ENCODE results near the gene SHISA8. TPM values are rescaled to one million over a fixed set of nuclear protein-coding genes. Genes with fewer than 3 reads are reported as not detected.

SHISA8 gene
- total and polyA plus RNA-seq, 4 donors = not detected

- H3K36me3 ChIP-seq (ENCODE audit: control insufficient read depth in 4 of 4, insufficient read depth in 3 of 4, low read depth in 1 of 4, low read length in 3 of 4) = no peaks in the 10 kb centered on the region
- peaks cover 4 to 12% (median 8%) of the 10 kb centered on the region in 4 donors for H3K27me3 ChIP-seq (ENCODE audit: control insufficient read depth in 4 of 4, insufficient read depth in 4 of 4, low read length in 3 of 4)
- no peak overlapping the region for H3K9ac ChIP-seq (ENCODE audit: low read depth in 1 of 2, low read length in 2 of 2)
- WGBS = 62% methylated on average over 11 of the region's 11 CpGs
- H3K27ac ChIP-seq (ENCODE audit: low read depth in 1 of 2, low read length in 2 of 2) = no peak overlapping the region
- H3K9me3 ChIP-seq (ENCODE audit: control insufficient read depth in 4 of 4, low read length in 3 of 4) = no peaks in the 10 kb centered on the region
- no peak for TF ChIP-seq HNF4G (IDR thresholded peaks at IDR 0.05)
- no peak for TF ChIP-seq NR2F2 (IDR thresholded peaks at IDR 0.05)
- TF ChIP-seq RAD21 (IDR thresholded peaks at IDR 0.05) = no peak
- no peak for TF ChIP-seq TAF1 (conservative IDR thresholded peaks at IDR 0.05)
- no peak for TF ChIP-seq HNF4A (conservative IDR thresholded peaks at IDR 0.05)
- no peak for TF ChIP-seq FOXA2 (IDR thresholded peaks at IDR 0.05)
- TF ChIP-seq CTCF (IDR thresholded peaks at IDR 0.05; ENCODE audit: low read depth, low read length, missing input control) = no peak
- no peak for TF ChIP-seq REST (IDR thresholded peaks at IDR 0.05)
- no peak for TF ChIP-seq GABPA (IDR thresholded peaks at IDR 0.05 in 1 of 2, conservative IDR thresholded peaks at IDR 0.05 in 1 of 2)
- TF ChIP-seq FOXA1 (IDR thresholded peaks at IDR 0.05) = no peak
- TF ChIP-seq JUND (IDR thresholded peaks at IDR 0.05) = no peak
- no peak for TF ChIP-seq EGR1 (IDR thresholded peaks at IDR 0.05; ENCODE audit: low read depth in 2 of 2)
- no peak for TF ChIP-seq YY1 (IDR thresholded peaks at IDR 0.05)
- TF ChIP-seq SP1 (IDR thresholded peaks at IDR 0.05) = no peak
- TF ChIP-seq RXRA (IDR thresholded peaks at IDR 0.05) = no peak
- TF ChIP-seq, protein P1, sequence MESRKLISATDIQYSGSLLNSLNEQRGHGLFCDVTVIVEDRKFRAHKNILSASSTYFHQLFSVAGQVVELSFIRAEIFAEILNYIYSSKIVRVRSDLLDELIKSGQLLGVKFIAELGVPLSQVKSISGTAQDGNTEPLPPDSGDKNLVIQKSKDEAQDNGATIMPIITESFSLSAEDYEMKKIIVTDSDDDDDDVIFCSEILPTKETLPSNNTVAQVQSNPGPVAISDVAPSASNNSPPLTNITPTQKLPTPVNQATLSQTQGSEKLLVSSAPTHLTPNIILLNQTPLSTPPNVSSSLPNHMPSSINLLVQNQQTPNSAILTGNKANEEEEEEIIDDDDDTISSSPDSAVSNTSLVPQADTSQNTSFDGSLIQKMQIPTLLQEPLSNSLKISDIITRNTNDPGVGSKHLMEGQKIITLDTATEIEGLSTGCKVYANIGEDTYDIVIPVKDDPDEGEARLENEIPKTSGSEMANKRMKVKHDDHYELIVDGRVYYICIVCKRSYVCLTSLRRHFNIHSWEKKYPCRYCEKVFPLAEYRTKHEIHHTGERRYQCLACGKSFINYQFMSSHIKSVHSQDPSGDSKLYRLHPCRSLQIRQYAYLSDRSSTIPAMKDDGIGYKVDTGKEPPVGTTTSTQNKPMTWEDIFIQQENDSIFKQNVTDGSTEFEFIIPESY (IDR thresholded peaks at IDR 0.05) = no peak
- DNase-seq (ENCODE audit: low spot score) = no peak
- no peak overlapping the region for H3K4me3 ChIP-seq (ENCODE audit: low read depth in 1 of 3, low read length in 3 of 3)
- peaks cover 6 to 24% (median 14%) of the 10 kb centered on the region in 4 donors for H3K4me1 ChIP-seq (ENCODE audit: control insufficient read depth in 4 of 4, insufficient read depth in 4 of 4, low read length in 3 of 4)
Observed at GRCh38 chr22:41913040-41913719, 1.7 kb downstream of the SHISA8 start.
